Activated CD8-positive, alpha-beta T cell treated with anti-CD3 and anti-CD28 coated beads for 36 hours (primary cell): ENCODE measurements around the gene RPS27L. TPM values are rescaled to one million over a fixed set of nuclear protein-coding genes. Genes with fewer than 3 reads are reported as not detected.
"Not testable (repeated sequence)": the region's sequence is repeated elsewhere in the genome, so short reads cannot be mapped to it uniquely, and the experiment has no call there.

Experiments used
- ATAC-seq: fragments of 200-7000 bp; cut with Tn5 transposase; one replicate; pipeline ENCODE4 v1.10.0; 2021; ENCODE audit warnings: mild to moderate bottlenecking, moderate library complexity
- CTCF ChIA-PET: fragments of 350-600 bp; sonication (Branson Sonifier 250); formaldehyde crosslinking; loops from one replicate; lab custom pipeline; 2021; ENCODE audit warnings: antibody characterized with exemption; lab: Charles Lee
- POLR2A ChIA-PET: fragments of 350-600 bp; sonication (Branson Sonifier 250); formaldehyde crosslinking; loops from one replicate; lab custom pipeline; 2021; ENCODE audit warnings: antibody characterized with exemption; lab: Charles Lee
- DNase-seq: peaks from one replicate; pipeline ENCODE4 v3.0.0-alpha.2; 2020
- H3K27ac Mint-ChIP-seq: one replicate; pipeline ENCODE4 v1.8.0; 2021; ENCODE audit warnings: mild to moderate bottlenecking, mixed read lengths
- H3K27me3 Mint-ChIP-seq: one replicate; pipeline ENCODE4 v1.8.0; 2021; ENCODE audit warnings: mixed read lengths
- H3K36me3 Mint-ChIP-seq: one replicate; pipeline ENCODE4 v1.8.0; 2021; ENCODE audit warnings: low read depth, mixed read lengths
- H3K4me1 Mint-ChIP-seq: one replicate; pipeline ENCODE4 v1.8.0; 2021; ENCODE audit warnings: low read depth, mixed read lengths
- H3K4me3 Mint-ChIP-seq: one replicate; pipeline ENCODE4 v1.8.0; 2021; ENCODE audit warnings: mild to moderate bottlenecking, moderate library complexity, mixed read lengths
- H3K9me3 Mint-ChIP-seq: one replicate; pipeline ENCODE4 v1.8.0; 2021; ENCODE audit warnings: mixed read lengths
- CTCF ChIP-seq: fragments of 200-600 bp; IDR thresholded peaks from one replicate; pipeline ENCODE4 v1.8.0; 2022; ENCODE audit warnings: antibody characterized with exemption, mild to moderate bottlenecking
- intact Hi-C: fragments of 100-400 bp; cut with micrococcal nuclease; formaldehyde crosslinking; loops from one replicate; pipeline ENCODE4 v1.10.0; 2022
- total RNA-seq, 2 experiments: library from RNA; stranded (reverse); gene quantifications; one replicate each; pipeline ENCODE4 v1.2.3, GENCODE V29; 2021

Gene RPS27L
- total RNA-seq, 2 experiments from 2014 or later: 150 to 158 TPM

GRCh38 chr15:63103416-63103815 is 53.9 kb downstream of the RPS27L start:
- H3K27me3 Mint-ChIP-seq: peaks cover 13% of the 10 kb centered on the region
- ChIA-PET CTCF (interaction anchor here (1.1 kb wide), 1 partner anchor 9 kb away, joined by 5 read pairs; no protein-coding TSS in a partner anchor), POLR2A (no interaction called here)
- no peak for TF ChIP-seq CTCF
- no peak overlapping the region for H3K4me3 Mint-ChIP-seq
- H3K27ac Mint-ChIP-seq: no peak overlapping the region
- DNase-seq: no peak
- H3K9me3 Mint-ChIP-seq: no peaks in the 10 kb centered on the region
- H3K4me1 Mint-ChIP-seq: no peaks in the 10 kb centered on the region
- H3K36me3 Mint-ChIP-seq: no peaks in the 10 kb centered on the region
- intact Hi-C loops: no loop called here
- no peak for ATAC-seq

GRCh38 chr15:63099581-63099980 is 57.7 kb downstream of the RPS27L start:
- ATAC-seq, H3K9me3 Mint-ChIP-seq, H3K36me3 Mint-ChIP-seq, H3K27ac Mint-ChIP-seq, H3K4me1 Mint-ChIP-seq, DNase-seq, intact Hi-C loops, H3K27me3 Mint-ChIP-seq, H3K4me3 Mint-ChIP-seq, POLR2A ChIA-PET, CTCF ChIA-PET: not testable (repeated sequence)

- H3K9me3 Mint-ChIP-seq, H3K4me3 Mint-ChIP-seq, H3K36me3 Mint-ChIP-seq, DNase-seq, POLR2A ChIA-PET, H3K27me3 Mint-ChIP-seq, H3K4me1 Mint-ChIP-seq, intact Hi-C loops, H3K27ac Mint-ChIP-seq, ATAC-seq, CTCF ChIA-PET: not testable (repeated sequence)
These were observed 58.4 kb downstream of the RPS27L start for GRCh38 chr15:63098901-63099300.

Other genes with a start within 250 kb of the RPS27L start
- 1 to 10 TPM; 6.0 to 6.3 TPM for gene TPM1, start 114.7 kb downstream of the RPS27L start, total RNA-seq
- 10 to 100 TPM; 27.3 to 28.3 TPM for gene LACTB, start 35.6 kb downstream of the RPS27L start, total RNA-seq
- 100 to 1,000 TPM; 252 to 261 TPM for gene RAB8B, start 32.1 kb upstream of the RPS27L start, total RNA-seq
- gene APH1B, start 120.1 kb upstream of the RPS27L start, total RNA-seq: 1 to 10 TPM; 7.0 to 9.7 TPM
- under 1 TPM in 1 of 2 experiments, not detected in 1; 0.58 TPM for gene CA12, start 224.4 kb upstream of the RPS27L start, total RNA-seq